GM18499 (cell line): ENCODE results near the gene TNK2.
"Not testable (repeated sequence)": the region's sequence is repeated elsewhere in the genome, so short reads cannot be mapped to it uniquely, and the experiment has no call there.

Experiments used
- ATAC-seq: cut with Tn5 transposase; IDR thresholded peaks from one replicate; pipeline ENCODE4 v1.9.1; 2021; ENCODE audit warnings: moderate number of reproducible peaks; ENCODE audit not compliant: insufficient read depth, unreplicated experiment

TNK2 gene

GRCh38 chr3:195872097-195872496, 36.3 kb downstream of the TNK2 start:
- ATAC-seq = no peak

DNA sequence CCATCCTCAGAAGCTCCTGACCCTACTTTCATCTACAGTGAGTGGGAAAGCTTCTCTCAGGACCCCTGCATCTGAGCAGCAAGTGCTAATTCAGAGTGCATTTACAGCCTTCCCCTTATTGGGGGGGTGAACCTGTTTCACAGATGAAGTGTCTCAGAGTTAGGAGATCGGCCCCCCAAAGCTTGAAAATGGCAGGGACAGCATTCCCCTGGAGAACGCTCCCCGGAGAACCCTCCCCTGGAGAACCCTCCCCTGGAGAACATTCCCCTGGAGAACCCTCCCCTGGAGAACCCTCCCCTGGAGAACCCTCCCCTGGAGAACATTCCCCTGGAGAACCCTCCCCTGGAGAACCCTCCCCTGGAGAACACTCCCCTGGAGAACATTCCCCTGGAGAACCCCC, 36.7 kb downstream of the TNK2 start:
- not testable (repeated sequence) for ATAC-seq

DNA sequence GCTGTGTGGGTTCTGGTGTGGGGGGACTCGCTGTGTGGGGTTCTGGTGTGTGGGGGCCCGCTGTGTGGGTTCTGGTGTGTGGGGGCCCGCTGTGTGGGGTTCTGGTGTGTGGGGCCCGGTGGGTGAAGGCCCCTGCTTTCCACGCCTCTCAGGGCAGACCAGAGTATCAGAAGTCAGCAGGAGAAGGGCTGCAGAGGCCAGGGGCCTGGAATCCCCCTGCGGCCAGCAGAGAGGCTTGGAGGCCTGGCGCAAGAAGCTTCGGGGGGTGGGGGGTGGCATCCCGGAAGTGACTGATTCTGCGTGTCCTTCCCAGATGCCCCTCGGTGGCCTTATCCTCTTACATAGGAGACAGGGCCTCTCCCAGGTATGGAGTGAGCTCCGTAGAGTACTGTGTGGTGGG, 37.4 kb downstream of the TNK2 start:
- ATAC-seq = no peak

DNA sequence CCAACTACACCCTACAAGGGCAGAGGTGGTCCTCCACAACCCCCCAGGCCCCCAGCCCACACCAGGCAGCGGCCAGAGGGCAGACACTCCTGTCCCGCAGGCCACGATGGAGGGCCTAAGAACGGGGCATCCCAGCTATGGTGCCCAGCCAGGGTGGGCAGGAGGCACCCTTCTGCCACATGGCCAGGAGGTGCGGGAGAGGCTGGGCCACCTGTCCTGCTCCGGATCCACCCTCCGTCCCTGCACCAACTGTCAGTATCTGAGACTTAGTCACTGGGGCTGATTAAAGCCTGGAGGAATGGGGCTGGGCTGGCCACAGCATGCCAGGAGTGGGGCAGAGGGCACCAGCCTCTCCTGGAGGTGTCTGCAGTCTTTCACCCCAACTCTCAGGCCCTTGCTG, 37.9 kb downstream of the TNK2 start:
- no peak for ATAC-seq

GRCh38 chr3:195869413-195870001, 38.8 kb downstream of the TNK2 start:
- ATAC-seq = no peak

DNA sequence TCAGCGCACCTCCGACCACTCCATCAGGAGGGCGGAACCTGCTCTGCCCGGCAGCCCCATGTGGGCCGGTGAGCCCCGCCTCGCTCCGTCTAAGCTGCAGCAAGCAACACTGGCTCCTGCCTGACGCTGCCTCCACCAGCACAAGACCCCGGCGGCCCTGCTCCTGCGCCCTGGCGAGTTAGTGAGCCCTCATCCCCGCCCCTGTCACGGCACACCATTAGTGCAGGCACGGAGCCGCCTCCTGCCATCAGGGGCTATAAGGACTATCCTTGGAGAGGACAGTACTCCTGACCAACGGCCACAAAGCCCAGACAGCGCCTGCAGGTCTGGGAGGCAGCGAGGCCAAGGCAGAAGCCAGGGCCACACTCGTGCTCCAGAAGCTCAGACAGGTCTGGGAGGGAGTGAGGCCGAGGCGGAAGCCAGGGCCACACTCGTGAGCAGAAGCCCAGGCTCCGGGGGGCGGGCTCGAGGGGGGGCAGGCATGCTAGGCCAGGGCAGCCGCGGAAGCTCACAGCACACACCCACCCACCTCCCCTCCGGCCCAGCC, 39.4 kb downstream of the TNK2 start:
- ATAC-seq = no peak

DNA sequence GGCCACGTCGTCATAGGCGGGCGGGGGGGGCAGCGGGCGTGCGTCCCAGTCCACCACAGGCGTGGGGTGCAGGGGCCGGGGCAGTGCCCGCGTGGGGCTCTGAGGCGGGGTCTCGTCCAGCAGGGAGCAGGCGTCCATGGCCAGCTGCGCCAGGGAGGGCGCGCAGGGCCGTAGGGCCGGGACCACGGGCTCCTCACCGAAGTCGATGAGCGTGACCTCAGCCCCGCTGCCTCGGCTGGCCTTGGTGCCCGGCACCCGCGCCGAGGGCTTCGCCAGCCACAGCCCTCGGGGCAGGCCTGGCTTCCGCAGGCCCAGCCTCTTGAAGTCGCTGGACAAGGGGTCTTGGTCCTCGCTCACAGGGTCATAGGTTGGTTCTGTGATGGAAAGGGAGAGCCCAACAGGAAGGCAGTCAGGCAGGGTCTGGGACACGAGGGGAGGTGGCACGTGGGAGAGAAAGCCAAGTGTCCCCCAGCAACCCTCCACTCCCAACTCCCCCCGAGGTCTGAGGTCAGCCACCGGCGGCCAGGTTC, 40.0 kb downstream of the TNK2 start:
- no peak for ATAC-seq

DNA sequence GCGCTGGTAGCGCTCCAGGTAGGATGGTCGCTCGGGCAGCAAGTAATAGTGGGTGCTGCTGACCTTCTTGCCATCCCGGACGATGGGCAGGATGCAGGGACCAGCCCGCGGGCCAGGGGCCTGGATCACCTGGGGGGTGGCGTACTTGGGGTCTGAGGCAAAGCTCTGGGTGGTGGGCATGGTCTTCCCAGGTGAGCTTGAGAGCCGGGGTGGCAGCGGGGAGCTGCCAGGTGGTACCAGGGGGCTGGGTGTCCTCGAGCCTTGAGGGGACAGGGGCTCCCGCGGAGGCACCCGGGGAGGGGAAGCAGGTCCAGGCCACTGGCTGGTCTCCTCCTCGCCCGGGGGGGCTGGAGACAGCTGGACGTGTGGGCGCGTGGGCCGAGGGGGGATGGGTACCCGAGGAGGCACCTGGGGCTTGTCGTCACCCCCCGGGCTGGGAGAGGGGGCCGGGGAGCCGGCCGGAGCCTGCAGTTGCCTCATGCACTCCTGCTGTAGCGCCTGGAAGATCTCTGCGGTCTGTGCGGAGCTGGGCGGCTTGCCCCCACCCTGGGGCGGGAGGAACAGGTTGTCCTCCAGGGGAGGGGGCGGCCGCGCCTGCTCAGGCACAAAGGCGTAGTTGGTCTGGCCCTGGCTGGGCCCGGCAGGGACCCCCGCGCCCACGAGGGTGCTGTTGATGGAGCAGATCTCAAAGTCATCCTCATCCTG, 40.6 kb downstream of the TNK2 start:
- ATAC-seq = no peak

- ATAC-seq = no peak
Observed at GRCh38 chr3:195866686-195867511, 41.5 kb downstream of the TNK2 start.

DNA sequence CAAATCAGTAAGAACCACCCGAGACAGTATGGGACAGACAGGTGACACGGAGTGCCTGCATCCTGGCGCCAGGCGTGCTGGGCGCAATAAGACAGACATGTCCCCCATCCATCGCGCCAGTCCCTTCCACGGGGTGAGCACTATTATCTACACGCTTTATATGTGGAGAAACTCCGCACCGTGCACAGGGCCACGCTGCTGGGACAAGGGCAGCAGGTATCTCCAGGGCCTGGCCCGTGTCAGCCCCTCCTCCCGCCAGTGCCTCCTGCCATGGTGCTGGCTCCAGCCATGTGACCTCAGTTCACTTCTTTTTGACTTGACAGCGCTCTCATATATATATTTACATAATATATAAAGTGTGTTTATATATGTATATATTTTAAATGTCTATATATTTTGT, 42.6 kb downstream of the TNK2 start:
- ATAC-seq = no peak

GRCh38 chr3:195863121-195864061, 45.0 kb downstream of the TNK2 start:
- ATAC-seq = no peak

- not testable (repeated sequence) for ATAC-seq
Observed at GRCh38 chr3:195862318-195862717, 46.0 kb downstream of the TNK2 start.

DNA sequence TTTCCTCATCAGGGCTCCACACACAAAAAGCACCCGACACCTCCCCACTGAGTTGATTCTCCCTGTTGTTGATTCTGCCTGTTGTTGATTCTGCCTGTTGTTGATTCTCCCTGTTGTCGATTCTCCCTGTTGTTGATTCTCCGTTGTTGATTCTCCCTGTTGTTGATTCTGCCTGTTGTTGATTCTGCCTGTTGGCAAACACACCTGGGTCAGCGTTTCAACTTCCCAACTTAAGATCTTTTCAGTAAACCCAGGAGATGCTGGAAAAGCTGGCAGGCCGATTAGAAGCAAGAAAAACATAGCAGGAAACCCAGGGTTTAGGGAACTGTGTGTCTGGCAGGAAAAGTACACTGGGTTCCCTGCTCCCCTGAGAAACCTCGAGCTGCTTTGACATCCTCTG, 47.9 kb downstream of the TNK2 start:
- ATAC-seq = no peak

- ATAC-seq = no peak
Observed at GRCh38 chr3:195859846-195860411, 48.4 kb downstream of the TNK2 start.

DNA sequence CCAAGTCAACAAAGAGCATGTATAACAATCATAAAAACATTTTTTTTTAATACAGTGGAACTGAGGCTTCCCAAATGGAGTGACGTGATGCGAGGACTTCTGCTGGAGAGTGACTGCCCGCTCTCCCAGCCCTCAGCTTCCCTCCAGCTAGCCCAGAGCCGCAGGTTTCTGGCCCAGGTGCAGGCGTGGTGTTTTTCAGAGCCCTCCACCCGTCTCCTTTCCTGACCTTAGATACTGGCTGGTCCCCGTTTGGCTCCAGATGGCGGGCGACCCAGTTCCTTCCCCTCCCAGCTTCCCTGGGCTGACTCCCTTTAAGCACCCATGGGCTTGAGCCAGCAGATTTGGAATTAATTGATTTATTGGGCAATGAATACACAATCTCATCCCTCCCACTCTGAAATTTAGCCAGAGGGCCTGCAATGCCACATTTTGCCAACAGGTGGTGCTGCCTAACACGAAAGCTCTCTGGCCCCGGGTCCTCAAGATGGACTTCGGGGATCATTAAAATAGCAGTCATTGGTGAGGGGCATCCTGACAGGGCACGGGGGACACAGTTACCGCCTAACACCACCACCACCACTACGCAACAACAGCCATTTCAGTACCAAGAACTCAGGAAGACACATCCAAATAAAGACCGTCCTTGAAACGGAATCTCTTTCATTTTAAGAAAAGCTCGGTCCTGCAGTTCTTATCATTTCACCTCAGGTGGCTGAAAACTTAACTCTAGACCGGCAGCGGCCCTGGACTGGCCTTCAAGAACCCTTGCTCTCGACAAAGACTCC, 49.1 kb downstream of the TNK2 start:
- no peak for ATAC-seq

GRCh38 chr3:195856410-195857084, 51.8 kb downstream of the TNK2 start:
- no peak for ATAC-seq

DNA sequence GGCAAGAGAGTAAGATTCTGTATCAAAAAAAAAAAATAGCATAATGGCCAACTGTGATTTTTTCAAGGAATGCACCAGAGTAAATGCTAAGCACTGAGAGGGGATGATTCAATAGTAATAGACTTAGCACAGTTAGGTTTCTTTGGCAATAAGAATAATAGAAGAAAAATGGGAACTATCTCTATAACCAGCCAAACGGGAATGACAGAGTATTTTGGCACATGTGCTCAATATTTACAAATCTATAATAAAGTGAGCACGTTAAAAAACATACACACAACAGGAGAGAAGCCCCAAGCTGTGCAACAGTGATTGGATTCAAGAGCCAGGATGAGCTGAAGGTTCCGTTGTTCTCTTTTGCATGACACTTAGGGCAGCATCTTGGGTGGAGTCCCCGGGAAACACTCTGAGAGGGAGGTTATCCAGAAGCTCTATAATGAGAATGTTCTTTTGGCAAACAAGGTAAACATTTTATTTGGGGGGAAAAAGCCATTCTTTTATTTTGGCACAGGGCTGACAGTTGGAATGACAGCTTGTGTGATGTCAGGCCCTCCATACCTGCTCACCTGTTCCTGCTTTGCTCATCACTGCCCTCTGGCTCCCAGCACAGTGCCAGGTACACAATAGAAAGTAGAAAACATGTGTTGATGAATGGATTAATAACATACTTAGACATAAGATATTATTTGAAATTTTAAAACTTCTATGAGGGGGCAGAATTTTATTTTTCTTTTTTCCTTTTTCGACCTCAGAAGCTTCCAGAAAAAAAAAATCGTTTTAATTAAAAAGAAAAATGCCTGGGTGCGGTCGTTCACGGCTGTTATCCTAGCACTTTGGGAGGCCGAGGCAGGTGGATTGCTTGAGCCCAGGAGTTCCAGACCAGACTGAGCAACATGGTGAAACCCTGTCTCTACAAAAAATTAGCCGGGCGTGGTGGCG, 52.6 kb downstream of the TNK2 start:
- no peak for ATAC-seq
